ENCODE measurements around the gene KMT2A.

GRCh38 chr11:118435893-118436624 lies at the start of gene KMT2A:
- TF ChIP-seq, protein P1, sequence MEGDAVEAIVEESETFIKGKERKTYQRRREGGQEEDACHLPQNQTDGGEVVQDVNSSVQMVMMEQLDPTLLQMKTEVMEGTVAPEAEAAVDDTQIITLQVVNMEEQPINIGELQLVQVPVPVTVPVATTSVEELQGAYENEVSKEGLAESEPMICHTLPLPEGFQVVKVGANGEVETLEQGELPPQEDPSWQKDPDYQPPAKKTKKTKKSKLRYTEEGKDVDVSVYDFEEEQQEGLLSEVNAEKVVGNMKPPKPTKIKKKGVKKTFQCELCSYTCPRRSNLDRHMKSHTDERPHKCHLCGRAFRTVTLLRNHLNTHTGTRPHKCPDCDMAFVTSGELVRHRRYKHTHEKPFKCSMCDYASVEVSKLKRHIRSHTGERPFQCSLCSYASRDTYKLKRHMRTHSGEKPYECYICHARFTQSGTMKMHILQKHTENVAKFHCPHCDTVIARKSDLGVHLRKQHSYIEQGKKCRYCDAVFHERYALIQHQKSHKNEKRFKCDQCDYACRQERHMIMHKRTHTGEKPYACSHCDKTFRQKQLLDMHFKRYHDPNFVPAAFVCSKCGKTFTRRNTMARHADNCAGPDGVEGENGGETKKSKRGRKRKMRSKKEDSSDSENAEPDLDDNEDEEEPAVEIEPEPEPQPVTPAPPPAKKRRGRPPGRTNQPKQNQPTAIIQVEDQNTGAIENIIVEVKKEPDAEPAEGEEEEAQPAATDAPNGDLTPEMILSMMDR (IDR thresholded peaks at IDR 0.05) = peak in 3 of 4 experiments; percentile 67 to 89 (median 72)
- peak; percentile 62 to 78 (median 72) for TF ChIP-seq POLR2AphosphoS5 (IDR thresholded peaks at IDR 0.05)
- no peak for TF ChIP-seq EP300 (IDR thresholded peaks at IDR 0.05)

All from sigmoid colon (tissue), 4 donors.